Measurements from ENCODE around the gene AFF2.

Gene AFF2

GRCh38 chrX:148500423-148501385 is at the start of gene AFF2:
Gene AFF2, plus strand, starts transcription at chrX:148500617. Its CDS starts 481 bp downstream, at chrX:148501098.
- no peaks in the 10 kb centered on the region for H3K4me1 Mint-ChIP-seq
- DNase-seq (ENCODE audit: low spot score in 2 of 2) (peak; percentile 12 to 40), ATAC-seq (ENCODE audit: low read depth) (peak; percentile 71)
- no peaks in the 10 kb centered on the region for H3K9me3 Mint-ChIP-seq
- H3K27ac Mint-ChIP-seq = no peak within 1 kb of the TSS
- H3K27me3 Mint-ChIP-seq = no peaks in the 10 kb centered on the region
- no peaks in the 10 kb centered on the region for H3K36me3 Mint-ChIP-seq
- peak within 1 kb of the TSS; percentile 81 for H3K4me3 Mint-ChIP-seq

GRCh38 chrX:148457279-148457678 is 43.1 kb upstream of the AFF2 start:
- H3K4me3 Mint-ChIP-seq = no peak overlapping the region
- ATAC-seq (ENCODE audit: low read depth) = no peak
- H3K4me1 Mint-ChIP-seq = peaks cover 12% of the 10 kb centered on the region
- H3K27ac Mint-ChIP-seq = no peak overlapping the region
- no peaks in the 10 kb centered on the region for H3K9me3 Mint-ChIP-seq
- DNase-seq (ENCODE audit: low spot score in 2 of 2) = no peak
- no peaks in the 10 kb centered on the region for H3K27me3 Mint-ChIP-seq
- H3K36me3 Mint-ChIP-seq = no peaks in the 10 kb centered on the region

- H3K27me3 Mint-ChIP-seq = no peaks in the 10 kb centered on the region
- H3K4me1 Mint-ChIP-seq = peaks cover 12% of the 10 kb centered on the region
- H3K36me3 Mint-ChIP-seq = no peaks in the 10 kb centered on the region
- DNase-seq (ENCODE audit: low spot score in 2 of 2) = peak; percentile 12 to 21
- peak overlapping the region; percentile 17 for H3K27ac Mint-ChIP-seq
- ATAC-seq (ENCODE audit: low read depth) = peak; percentile 97
- H3K9me3 Mint-ChIP-seq = no peaks in the 10 kb centered on the region
- no peak overlapping the region for H3K4me3 Mint-ChIP-seq
These were observed 41.1 kb upstream of the AFF2 start for GRCh38 chrX:148459343-148459742.

- Mint-ChIP-seq H3K4me3 (no peak overlapping the region), H3K4me1 (no peaks in the 10 kb centered on the region), H3K27me3 (no peaks in the 10 kb centered on the region), H3K27ac (no peak overlapping the region), H3K36me3 (no peaks in the 10 kb centered on the region), H3K9me3 (peaks cover 3% of the 10 kb centered on the region)
- DNase-seq (ENCODE audit: low spot score in 2 of 2) (no peak), ATAC-seq (ENCODE audit: low read depth) (no peak)
These were observed 34.1 kb upstream of the AFF2 start for GRCh38 chrX:148466292-148466691.

GRCh38 chrX:148470324-148470723 is 30.1 kb upstream of the AFF2 start:
- ATAC-seq (ENCODE audit: low read depth) = no peak
- DNase-seq (ENCODE audit: low spot score in 2 of 2) = no peak
- H3K27ac Mint-ChIP-seq = no peak overlapping the region
- H3K4me3 Mint-ChIP-seq = no peak overlapping the region
- H3K4me1 Mint-ChIP-seq = no peaks in the 10 kb centered on the region
- H3K36me3 Mint-ChIP-seq = no peaks in the 10 kb centered on the region
- peaks cover 3% of the 10 kb centered on the region for H3K9me3 Mint-ChIP-seq
- no peaks in the 10 kb centered on the region for H3K27me3 Mint-ChIP-seq

- no peaks in the 10 kb centered on the region for H3K9me3 Mint-ChIP-seq
- no peaks in the 10 kb centered on the region for H3K36me3 Mint-ChIP-seq
- no peak for DNase-seq (ENCODE audit: low spot score in 2 of 2)
- no peak overlapping the region for H3K4me3 Mint-ChIP-seq
- no peaks in the 10 kb centered on the region for H3K27me3 Mint-ChIP-seq
- ATAC-seq (ENCODE audit: low read depth) = no peak
- H3K27ac Mint-ChIP-seq = no peak overlapping the region
- no peaks in the 10 kb centered on the region for H3K4me1 Mint-ChIP-seq
These were observed 26.4 kb upstream of the AFF2 start for GRCh38 chrX:148474030-148474429.

GRCh38 chrX:148492057-148492456 is 8.4 kb upstream of the AFF2 start:
- DNase-seq (ENCODE audit: low spot score in 2 of 2) (no peak), ATAC-seq (ENCODE audit: low read depth) (no peak)
- Mint-ChIP-seq H3K36me3 (no peaks in the 10 kb centered on the region), H3K4me1 (peaks cover 2% of the 10 kb centered on the region), H3K27me3 (no peaks in the 10 kb centered on the region), H3K4me3 (no peak overlapping the region), H3K27ac (no peak overlapping the region), H3K9me3 (no peaks in the 10 kb centered on the region)

- Mint-ChIP-seq H3K27me3 (no peaks in the 10 kb centered on the region), H3K4me3 (no peak overlapping the region), H3K36me3 (no peaks in the 10 kb centered on the region), H3K4me1 (no peaks in the 10 kb centered on the region), H3K27ac (no peak overlapping the region), H3K9me3 (no peaks in the 10 kb centered on the region)
- ATAC-seq (ENCODE audit: low read depth) (no peak), DNase-seq (ENCODE audit: low spot score in 2 of 2) (no peak)
These were observed 5.2 kb upstream of the AFF2 start for GRCh38 chrX:148495176-148495575.

- no peak for ATAC-seq (ENCODE audit: low read depth)
- no peaks in the 10 kb centered on the region for H3K36me3 Mint-ChIP-seq
- H3K4me1 Mint-ChIP-seq = no peaks in the 10 kb centered on the region
- no peaks in the 10 kb centered on the region for H3K9me3 Mint-ChIP-seq
- H3K27ac Mint-ChIP-seq = no peak overlapping the region
- H3K27me3 Mint-ChIP-seq = no peaks in the 10 kb centered on the region
- no peak for DNase-seq (ENCODE audit: low spot score in 2 of 2)
- H3K4me3 Mint-ChIP-seq = no peak overlapping the region
These were observed 2.4 kb upstream of the AFF2 start for GRCh38 chrX:148498067-148498466.

- DNase-seq (ENCODE audit: low spot score in 2 of 2) (no peak), ATAC-seq (ENCODE audit: low read depth) (no peak)
- H3K36me3 Mint-ChIP-seq = no peaks in the 10 kb centered on the region
- H3K4me3 Mint-ChIP-seq = peak overlapping the region; percentile 73
- H3K27ac Mint-ChIP-seq = no peak overlapping the region
- H3K27me3 Mint-ChIP-seq = no peaks in the 10 kb centered on the region
- no peaks in the 10 kb centered on the region for H3K9me3 Mint-ChIP-seq
- H3K4me1 Mint-ChIP-seq = no peaks in the 10 kb centered on the region
These were observed 587 bp upstream of the AFF2 start for GRCh38 chrX:148499638-148500422.

GRCh38 chrX:148501386-148502066 is 1.1 kb downstream of the AFF2 start:
- no peak for DNase-seq (ENCODE audit: low spot score in 2 of 2)
- no peaks in the 10 kb centered on the region for H3K36me3 Mint-ChIP-seq

GRCh38 chrX:148504506-148504905 is 4.1 kb downstream of the AFF2 start:
- Mint-ChIP-seq H3K27me3 (no peaks in the 10 kb centered on the region), H3K9me3 (no peaks in the 10 kb centered on the region), H3K4me1 (no peaks in the 10 kb centered on the region), H3K36me3 (no peaks in the 10 kb centered on the region), H3K4me3 (no peak overlapping the region), H3K27ac (no peak overlapping the region)
- no peak for ATAC-seq (ENCODE audit: low read depth)
- DNase-seq (ENCODE audit: low spot score in 2 of 2) = no peak

More at GRCh38 chrX:148501386-148502066, 1.1 kb downstream of the AFF2 start:
- no peaks in the 10 kb centered on the region for H3K4me1 Mint-ChIP-seq
- peak; percentile 21 for ATAC-seq (ENCODE audit: low read depth)
- H3K4me3 Mint-ChIP-seq = peak overlapping the region; percentile 81
- no peaks in the 10 kb centered on the region for H3K9me3 Mint-ChIP-seq
- peak overlapping the region; percentile 35 for H3K27ac Mint-ChIP-seq
- H3K27me3 Mint-ChIP-seq = no peaks in the 10 kb centered on the region

GRCh38 chrX:148507418-148507817 is 7.0 kb downstream of the AFF2 start:
- Mint-ChIP-seq H3K27me3 (no peaks in the 10 kb centered on the region), H3K4me3 (no peak overlapping the region), H3K27ac (no peak overlapping the region), H3K36me3 (no peaks in the 10 kb centered on the region), H3K4me1 (no peaks in the 10 kb centered on the region), H3K9me3 (no peaks in the 10 kb centered on the region)
- ATAC-seq (ENCODE audit: low read depth) = no peak
- DNase-seq (ENCODE audit: low spot score in 2 of 2) = no peak

GRCh38 chrX:148512453-148512852 is 12.0 kb downstream of the AFF2 start:
- DNase-seq (ENCODE audit: low spot score in 2 of 2) (no peak), ATAC-seq (ENCODE audit: low read depth) (no peak)
- Mint-ChIP-seq H3K9me3 (no peaks in the 10 kb centered on the region), H3K27me3 (no peaks in the 10 kb centered on the region), H3K4me3 (no peak overlapping the region), H3K27ac (no peak overlapping the region), H3K4me1 (no peaks in the 10 kb centered on the region), H3K36me3 (no peaks in the 10 kb centered on the region)

Data from memory B cell (primary cell).